D341Med (cell line): ENCODE data around the gene GATA3.

ENCODE experiments used
- DNase-seq: peaks from one replicate; pipeline ENCODE4 v3.0.0; 2012; ENCODE audit warnings: low spot score

GATA3 gene

GRCh38 chr10:8100366-8100765, 45.9 kb downstream of the GATA3 start:
- DNase-seq, result no peak

DNA sequence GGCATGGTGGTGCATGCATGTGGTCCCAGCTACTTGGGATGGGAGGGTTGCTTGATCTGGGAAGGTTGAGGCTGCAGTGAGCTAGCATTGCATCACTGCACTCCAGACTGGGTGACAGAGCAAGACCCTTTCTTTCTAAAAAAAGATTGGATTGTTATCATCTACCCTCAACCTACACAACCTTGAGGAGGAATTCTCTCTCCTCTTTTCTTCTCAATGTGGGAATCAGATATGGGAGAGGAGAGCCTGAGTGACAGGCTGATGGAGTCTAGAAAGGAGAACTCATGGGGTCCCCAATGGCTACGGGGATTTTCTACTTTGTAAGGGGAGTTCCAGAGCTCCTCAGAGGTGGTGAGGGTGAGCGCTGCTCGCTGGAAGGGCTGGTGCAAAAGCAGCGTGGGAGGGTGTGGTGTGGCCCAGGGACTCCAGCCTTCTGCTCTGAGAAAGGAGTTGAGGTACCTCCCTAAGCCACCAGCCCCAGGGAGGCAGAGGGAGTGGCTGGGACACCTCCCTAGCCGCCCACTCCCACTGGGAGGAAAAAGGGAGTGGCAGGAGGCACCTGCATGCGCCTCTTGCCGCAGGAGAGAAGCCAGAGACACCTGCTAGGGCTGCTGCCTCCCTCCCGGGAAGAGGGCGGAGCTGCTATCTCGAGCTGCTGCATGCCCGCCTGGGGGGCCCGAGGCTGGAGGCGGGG, 48.4 kb downstream of the GATA3 start:
- no peak for DNase-seq

GRCh38 chr10:8103543-8103942, 49.1 kb downstream of the GATA3 start:
- no peak for DNase-seq

- no peak for DNase-seq
Observed at GRCh38 chr10:8104005-8104404, 49.5 kb downstream of the GATA3 start.

DNA sequence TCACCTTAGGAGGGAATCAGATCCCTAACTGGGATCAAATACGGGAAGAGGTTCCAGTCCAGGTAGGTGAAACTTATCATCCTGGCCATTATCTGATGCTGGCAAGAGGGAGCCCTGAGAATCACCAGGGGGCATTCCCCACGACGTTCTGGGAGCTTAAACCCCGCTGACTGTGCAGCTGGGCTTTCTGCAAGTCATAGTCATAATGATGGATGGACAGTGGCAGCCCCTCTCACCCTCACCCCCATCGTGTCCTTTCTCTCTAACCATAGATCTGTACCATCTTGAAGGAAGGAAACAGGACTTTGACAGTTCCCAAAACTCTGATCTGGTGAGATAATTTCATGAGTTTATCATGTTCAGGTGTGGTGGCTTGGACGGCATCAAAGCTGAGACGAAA, 50.2 kb downstream of the GATA3 start:
- DNase-seq, result no peak

- DNase-seq, result no peak
Observed at GRCh38 chr10:8105932-8106331, 51.4 kb downstream of the GATA3 start.

DNA sequence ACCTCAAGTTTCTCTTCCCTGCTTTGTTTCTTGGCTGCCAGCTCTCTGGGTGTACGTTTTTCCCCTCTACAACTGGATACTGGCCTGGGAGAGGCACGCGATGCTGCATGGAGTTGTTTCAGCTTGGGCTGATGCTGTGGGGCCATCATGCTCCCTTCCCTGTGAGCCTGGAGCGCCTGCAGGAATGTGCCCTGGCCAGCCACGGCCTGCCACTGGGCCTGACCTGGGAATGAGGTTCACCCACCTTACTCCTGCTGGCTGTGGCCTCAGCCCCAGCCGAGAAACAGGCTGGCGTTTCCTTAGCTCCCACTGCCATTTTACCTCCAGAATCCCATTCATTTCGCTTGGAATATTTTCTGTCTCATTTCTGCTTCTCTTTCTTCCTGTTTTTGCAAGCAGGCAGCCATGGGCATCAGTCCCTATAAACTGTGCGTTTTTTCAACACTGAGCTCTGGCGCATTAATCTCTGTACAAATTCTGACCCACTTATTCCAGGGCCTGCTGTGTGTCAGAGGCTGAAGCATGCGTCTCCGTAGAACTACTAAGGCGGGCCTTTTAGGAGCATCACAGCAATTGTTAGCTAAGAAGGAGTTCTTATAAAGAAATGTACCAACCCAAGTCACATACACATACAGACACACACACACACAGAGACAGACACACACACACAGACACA, 57.9 kb downstream of the GATA3 start:
- no peak for DNase-seq

DNA sequence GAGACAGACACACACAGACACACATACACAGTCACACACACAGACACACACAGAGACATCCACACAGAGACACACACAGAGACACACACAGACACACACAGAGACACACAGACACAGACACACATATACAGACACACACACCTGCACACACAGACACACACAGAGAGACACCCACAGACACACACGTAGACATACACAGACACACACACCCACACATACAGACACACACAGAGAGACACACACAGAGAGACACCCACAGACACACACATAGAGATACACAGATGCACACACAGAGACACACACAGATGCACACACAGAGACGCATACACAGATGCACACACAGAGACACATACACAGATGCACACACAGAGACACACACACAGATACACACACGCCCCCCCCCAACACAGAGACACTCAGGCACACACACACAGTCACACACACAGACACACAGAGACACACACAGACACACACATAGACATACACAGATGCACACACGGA, 58.5 kb downstream of the GATA3 start:
- DNase-seq, result no peak

- no peak for DNase-seq
Observed at GRCh38 chr10:8113616-8114015, 59.1 kb downstream of the GATA3 start.

DNA sequence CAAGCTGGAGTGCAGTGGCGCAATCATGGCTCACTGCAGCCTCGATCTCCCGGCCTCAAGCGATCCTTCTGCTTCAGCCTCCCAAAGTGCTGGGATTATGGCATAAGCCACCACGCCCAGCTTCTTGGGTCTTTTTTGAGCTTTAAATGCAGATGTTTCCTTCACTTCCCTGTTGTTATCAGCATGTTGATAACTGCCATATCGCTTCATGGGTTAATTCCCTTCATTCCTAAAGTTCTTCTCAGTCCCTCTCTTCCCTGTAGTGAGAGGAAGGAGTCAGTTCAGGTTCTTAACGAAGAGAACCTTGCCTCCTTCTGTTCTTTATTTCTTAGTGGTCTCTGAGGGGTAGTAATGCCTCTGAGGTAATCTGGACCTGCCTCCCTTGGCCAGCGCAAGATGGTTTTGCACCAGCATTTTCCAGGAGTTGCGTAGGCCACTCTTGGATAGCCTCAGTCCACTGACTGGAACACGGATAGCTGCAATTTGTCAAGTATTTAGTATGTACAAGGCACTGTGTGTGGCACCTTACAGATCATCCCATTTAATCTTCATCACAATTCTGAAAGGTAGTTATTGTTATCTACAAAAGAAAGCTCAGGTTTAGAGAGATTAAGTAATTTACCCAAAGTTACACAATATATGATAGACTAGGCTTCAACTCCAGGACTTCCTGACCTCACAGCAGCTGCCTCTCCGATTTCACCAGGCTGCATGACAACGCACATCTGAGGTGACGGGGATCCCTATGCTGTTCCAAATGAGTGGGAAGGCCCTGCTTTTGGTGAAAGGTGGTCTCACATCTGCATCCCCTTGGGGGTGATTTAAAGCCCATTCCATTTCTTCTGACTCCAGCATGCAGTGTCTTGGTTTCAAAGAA, 60.5 kb downstream of the GATA3 start:
- DNase-seq, result no peak

- no peak for DNase-seq
Observed at GRCh38 chr10:8115618-8115980, 61.1 kb downstream of the GATA3 start.

GRCh38 chr10:8116474-8116873, 62.0 kb downstream of the GATA3 start:
- no peak for DNase-seq

DNA sequence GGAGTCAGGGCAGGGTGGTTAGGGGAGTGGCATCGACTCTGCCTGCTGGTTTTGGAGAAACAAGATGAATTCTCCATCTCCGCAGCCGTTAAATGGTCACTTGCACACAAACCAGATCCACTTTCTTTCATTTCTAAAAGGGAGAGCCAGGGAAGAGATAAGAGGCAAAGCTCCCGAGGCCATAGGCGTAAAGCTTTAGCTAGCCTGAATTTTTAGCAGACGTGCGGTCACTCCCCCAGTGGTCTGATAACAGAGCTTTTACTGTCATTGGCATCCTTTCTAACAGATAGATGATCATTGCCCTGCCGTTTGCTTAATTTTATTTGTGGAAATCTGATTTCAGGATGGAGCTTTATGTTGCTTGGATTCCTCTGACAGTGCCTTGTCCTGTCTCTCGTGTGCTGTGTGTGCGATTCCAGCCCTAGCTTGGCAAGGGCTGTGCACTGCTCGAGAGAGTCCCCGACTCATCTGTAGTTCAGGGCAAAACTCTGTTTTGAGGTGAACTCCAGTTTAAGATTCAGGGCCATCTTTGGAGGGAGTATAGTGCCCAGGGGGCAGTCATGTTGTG, 62.5 kb downstream of the GATA3 start:
- no peak for DNase-seq

DNA sequence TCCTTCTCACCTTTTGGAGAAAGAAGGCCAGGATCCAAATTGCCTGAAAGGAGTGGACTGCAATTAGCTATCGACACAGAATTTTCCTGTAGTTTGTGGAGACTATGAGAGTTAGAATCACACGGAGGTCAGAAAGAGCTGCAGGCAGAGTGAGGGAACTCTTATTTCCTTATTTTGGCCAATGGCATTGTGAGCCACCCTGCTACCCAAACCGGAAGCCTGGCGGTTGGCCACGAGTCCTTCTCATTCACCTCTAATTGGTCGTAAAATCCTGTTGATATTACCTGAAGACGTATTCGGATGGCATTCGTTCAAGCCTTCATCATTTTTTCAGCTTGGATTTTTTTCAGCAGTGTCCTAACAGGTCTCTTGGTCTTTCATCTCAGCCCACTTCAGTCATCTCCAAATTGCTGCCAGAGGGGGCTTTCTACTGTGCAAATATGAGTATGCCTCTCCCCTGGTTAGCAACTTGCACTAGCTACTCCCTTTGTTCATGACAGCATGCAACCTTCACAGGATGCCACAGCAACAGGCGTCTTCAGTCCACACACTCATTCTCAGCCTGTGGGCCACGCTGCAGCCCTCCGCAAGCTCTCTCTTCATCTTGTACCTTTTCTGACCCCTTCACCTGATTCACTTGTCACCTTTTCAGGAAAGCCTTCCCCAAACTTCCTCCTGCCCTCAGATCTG, 66.9 kb downstream of the GATA3 start:
- no peak for DNase-seq

DNA sequence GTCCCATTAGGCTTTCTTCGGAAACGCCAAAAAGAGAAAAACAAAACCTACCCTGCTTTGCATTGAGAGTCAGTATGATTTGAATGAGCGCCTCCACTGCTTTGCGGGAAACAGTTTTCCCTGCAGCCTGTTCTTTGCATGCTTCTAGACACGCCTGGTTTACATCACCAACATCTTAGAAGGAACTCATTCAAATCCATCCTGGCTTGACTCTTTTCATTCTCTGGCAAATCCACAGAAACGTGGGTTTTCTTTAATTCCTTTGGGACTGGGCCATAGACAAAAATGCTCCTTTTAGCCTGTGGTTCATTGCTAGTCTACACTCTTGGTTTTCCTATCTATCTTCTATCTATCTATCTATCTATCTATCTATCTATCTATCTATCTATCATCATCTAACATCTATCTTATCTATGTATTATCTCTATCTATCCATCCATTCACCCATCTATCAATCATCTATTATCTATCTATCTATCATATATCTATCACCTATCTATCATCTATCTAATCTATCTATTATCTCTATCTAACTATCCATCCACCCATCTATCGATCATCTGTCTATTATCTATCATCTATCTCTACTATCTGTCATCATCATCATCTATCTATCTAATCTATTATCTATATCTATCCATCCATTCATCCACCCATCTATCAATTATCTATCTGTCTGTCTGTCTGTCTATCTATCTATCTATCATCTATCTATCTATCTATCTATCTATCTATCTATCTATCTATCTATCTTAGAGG, 68.3 kb downstream of the GATA3 start:
- DNase-seq, result no peak

- DNase-seq, result no peak
Observed at GRCh38 chr10:8124436-8124835, 69.9 kb downstream of the GATA3 start.
